Mesendoderm (in vitro differentiated cells): ENCODE results near the gene SLAMF7. TPM values are rescaled to one million over a fixed set of nuclear protein-coding genes. Genes with fewer than 3 reads are reported as not detected.
"Not testable (repeated sequence)": the region's sequence is repeated elsewhere in the genome, so short reads cannot be mapped to it uniquely, and the experiment has no call there.

Source experiments
- DNase-seq: peaks from one replicate; pipeline ENCODE4 v3.0.0; 2013
- H2AK5ac ChIP-seq: 2 replicates; pipeline ENCODE4 v1.6.1; 2013; ENCODE audit warnings: low read length, inconsistent platforms
- H2BK120ac ChIP-seq: 2 replicates; pipeline ENCODE4 v1.6.1; 2013; ENCODE audit warnings: low read depth, mild to moderate bottlenecking, low read length, moderate library complexity, mixed read lengths
- H2BK15ac ChIP-seq: replicated peaks from 2 replicates; pipeline ENCODE4 v1.6.1; 2013; ENCODE audit warnings: low read depth, mild to moderate bottlenecking, moderate library complexity
- H2BK5ac ChIP-seq: 2 replicates; pipeline ENCODE4 v1.6.1; 2013; ENCODE audit warnings: low read length, inconsistent platforms
- H3K18ac ChIP-seq: 2 replicates; pipeline ENCODE4 v1.6.1; 2013; ENCODE audit warnings: mild to moderate bottlenecking, low read length, mixed read lengths
- H3K23ac ChIP-seq: one replicate; pipeline ENCODE4 v1.6.1; 2013; ENCODE audit warnings: low read length
- H3K27ac ChIP-seq: 2 replicates; pipeline ENCODE4 v1.5.1; 2013; ENCODE audit warnings: low read depth, mild to moderate bottlenecking, inconsistent platforms, low read length, moderate library complexity
- H3K27me3 ChIP-seq: 2 replicates; pipeline ENCODE4 v1.6.1; 2013; ENCODE audit warnings: low read length, control low read depth, mild to moderate bottlenecking, inconsistent platforms; ENCODE audit not compliant: insufficient read depth, poor library complexity
- H3K36me3 ChIP-seq: 2 replicates; pipeline ENCODE4 v1.6.1; 2013; ENCODE audit warnings: low read length, inconsistent platforms; ENCODE audit not compliant: control insufficient read depth, insufficient read depth
- H3K4ac ChIP-seq: one replicate; pipeline ENCODE4 v1.6.1; 2013; ENCODE audit warnings: low read depth, mild to moderate bottlenecking, low read length, moderate library complexity
- H3K4me1 ChIP-seq: 2 replicates; pipeline ENCODE4 v1.6.1; 2013; ENCODE audit warnings: low read depth, low read length, inconsistent platforms; ENCODE audit not compliant: control insufficient read depth
- H3K4me2 ChIP-seq: 2 replicates; pipeline ENCODE4 v1.6.1; 2013; ENCODE audit warnings: low read length
- H3K4me3 ChIP-seq: 2 replicates; pipeline ENCODE4 v1.5.1; 2013; ENCODE audit warnings: mild to moderate bottlenecking, low read length
- H3K56ac ChIP-seq: one replicate; pipeline ENCODE4 v1.6.1; 2013; ENCODE audit warnings: low read length
- H3K79me1 ChIP-seq: 2 replicates; pipeline ENCODE4 v1.6.1; 2013; ENCODE audit warnings: low read length, inconsistent platforms
- H3K79me2 ChIP-seq: 2 replicates; pipeline ENCODE4 v1.6.1; 2013; ENCODE audit warnings: mild to moderate bottlenecking, low read length; ENCODE audit not compliant: control insufficient read depth, insufficient read depth
- H3K9ac ChIP-seq: 2 replicates; pipeline ENCODE4 v1.6.1; 2013; ENCODE audit warnings: low read length, inconsistent platforms
- H4K5ac ChIP-seq: one replicate; pipeline ENCODE4 v1.6.1; 2013; ENCODE audit warnings: low read length
- H4K8ac ChIP-seq: one replicate; pipeline ENCODE4 v1.6.1; 2013; ENCODE audit warnings: low read depth, mild to moderate bottlenecking, control low read depth, low read length, moderate library complexity
- WGBS: extraction: QIAGEN DNeasy Blood & Tissue Kit; methylation state at CpG from one replicate; pipeline ENCODE4 v1.1.7; 2013; ENCODE audit warnings: low lambda C conversion rate, missing lambda C conversion rate; ENCODE audit not compliant: insufficient coverage; ENCODE audit errors: extremely low coverage; 5-methylcytosine and 5-hydroxymethylcytosine counted together
- polyA plus RNA-seq, 2 experiments: library from polyadenylated mRNA; stranded (reverse); fragments of 200-250 nt; gene quantifications; one replicate each; pipeline ENCODE4 v1.2.3, GENCODE V29; 2013

Gene SLAMF7
- 0.06 TPM for polyA plus RNA-seq (2013, experiment 1 of 2)
- 0.07 TPM for polyA plus RNA-seq (2013, experiment 2 of 2)

GRCh38 chr1:160739098-160739511 lies at the start of gene SLAMF7:
SLAMF7 (plus strand) TSS chr1:160739247; CDS start chr1:160739302, 55 bp downstream.
- Histone ChIP-seq H3K36me3 (no peaks in the 10 kb centered on the region), H3K4me2 (no peak within 1 kb of the TSS), H3K18ac (no peak within 1 kb of the TSS), H4K5ac (no peak within 1 kb of the TSS), H3K79me1 (no peaks in the 10 kb centered on the region), H2BK120ac (no peak within 1 kb of the TSS), H2BK15ac (no peak within 1 kb of the TSS), H2AK5ac (no peak within 1 kb of the TSS), H3K23ac (no peak within 1 kb of the TSS), H3K27ac (no peak within 1 kb of the TSS), H3K4me1 (peaks cover 3% of the 10 kb centered on the region), H3K56ac (no peak within 1 kb of the TSS), H3K27me3 (no peaks in the 10 kb centered on the region), H2BK5ac (no peak within 1 kb of the TSS), H3K4ac (no peak within 1 kb of the TSS), H3K9ac (no peak within 1 kb of the TSS), H3K4me3 (no peak within 1 kb of the TSS), H4K8ac (no peak within 1 kb of the TSS), H3K79me2 (no peaks in the 10 kb centered on the region)
- WGBS: no CpG with 5 or more reads among the region's 5 CpGs
- DNase-seq: no peak

GRCh38 chr1:160692390-160692789 lies 46.7 kb upstream of the SLAMF7 start:
- H2AK5ac ChIP-seq, H3K4me2 ChIP-seq, H3K4ac ChIP-seq, H4K5ac ChIP-seq, H3K27me3 ChIP-seq, H3K23ac ChIP-seq, H3K4me3 ChIP-seq, H3K79me1 ChIP-seq, H2BK15ac ChIP-seq, H2BK5ac ChIP-seq, H2BK120ac ChIP-seq, H3K9ac ChIP-seq, H3K56ac ChIP-seq, H3K79me2 ChIP-seq, H3K4me1 ChIP-seq, H3K36me3 ChIP-seq, H4K8ac ChIP-seq, H3K27ac ChIP-seq, H3K18ac ChIP-seq: not testable (repeated sequence)
- WGBS: no CpG with 5 or more reads among the region's 10 CpGs
- DNase-seq: peak; percentile 28

- no peak for DNase-seq
- Histone ChIP-seq H3K79me1 (no peaks in the 10 kb centered on the region), H3K4me3 (no peak overlapping the region), H3K27ac (no peak overlapping the region), H2BK15ac (no peak overlapping the region), H3K27me3 (no peaks in the 10 kb centered on the region), H3K79me2 (no peaks in the 10 kb centered on the region), H4K8ac (no peak overlapping the region), H4K5ac (no peak overlapping the region), H3K4me2 (no peak overlapping the region), H3K9ac (no peak overlapping the region), H3K4ac (no peak overlapping the region), H3K56ac (no peak overlapping the region), H3K36me3 (no peaks in the 10 kb centered on the region), H3K18ac (no peak overlapping the region), H3K4me1 (no peaks in the 10 kb centered on the region), H3K23ac (no peak overlapping the region), H2AK5ac (no peak overlapping the region), H2BK5ac (no peak overlapping the region), H2BK120ac (no peak overlapping the region)
- WGBS: no CpG with 5 or more reads among the region's 5 CpGs
These were observed 36.9 kb upstream of the SLAMF7 start for GRCh38 chr1:160702100-160702499.

GRCh38 chr1:160704250-160704649 lies 34.8 kb upstream of the SLAMF7 start:
- H2AK5ac ChIP-seq: no peak overlapping the region
- DNase-seq: no peak
- no peak overlapping the region for H4K8ac ChIP-seq
- H2BK5ac ChIP-seq: no peak overlapping the region
- no peak overlapping the region for H3K23ac ChIP-seq
- no peaks in the 10 kb centered on the region for H3K36me3 ChIP-seq
- no peaks in the 10 kb centered on the region for H3K79me2 ChIP-seq
- no peak overlapping the region for H3K4ac ChIP-seq
- no peak overlapping the region for H3K4me3 ChIP-seq
- H3K4me2 ChIP-seq: no peak overlapping the region
- no peak overlapping the region for H3K9ac ChIP-seq
- no peak overlapping the region for H3K56ac ChIP-seq
- H3K18ac ChIP-seq: no peak overlapping the region
- no CpG with 5 or more reads among the region's 4 CpGs for WGBS
- H2BK15ac ChIP-seq: no peak overlapping the region
- H3K27ac ChIP-seq: no peak overlapping the region
- H3K27me3 ChIP-seq: no peaks in the 10 kb centered on the region
- H2BK120ac ChIP-seq: no peak overlapping the region
- no peaks in the 10 kb centered on the region for H3K4me1 ChIP-seq
- H3K79me1 ChIP-seq: no peaks in the 10 kb centered on the region
- H4K5ac ChIP-seq: no peak overlapping the region

- not testable (repeated sequence) for H2BK15ac ChIP-seq, H3K36me3 ChIP-seq, H3K56ac ChIP-seq, H2BK5ac ChIP-seq, H2BK120ac ChIP-seq, H3K27me3 ChIP-seq, H4K8ac ChIP-seq, H3K9ac ChIP-seq, H3K79me2 ChIP-seq, H2AK5ac ChIP-seq, H3K4me2 ChIP-seq, H3K4me1 ChIP-seq, H4K5ac ChIP-seq, H3K18ac ChIP-seq, H3K4ac ChIP-seq, H3K4me3 ChIP-seq, H3K23ac ChIP-seq, H3K79me1 ChIP-seq, DNase-seq, H3K27ac ChIP-seq
- WGBS: no CpG with 5 or more reads among the region's 3 CpGs
These were observed 33.8 kb upstream of the SLAMF7 start for GRCh38 chr1:160705212-160705621.

- H2AK5ac ChIP-seq: no peak overlapping the region
- H3K79me1 ChIP-seq: no peaks in the 10 kb centered on the region
- no peak overlapping the region for H2BK120ac ChIP-seq
- no peak overlapping the region for H4K8ac ChIP-seq
- H3K79me2 ChIP-seq: no peaks in the 10 kb centered on the region
- no peak overlapping the region for H3K56ac ChIP-seq
- no peak overlapping the region for H2BK5ac ChIP-seq
- H3K4ac ChIP-seq: no peak overlapping the region
- H3K4me3 ChIP-seq: no peak overlapping the region
- DNase-seq: no peak
- no peak overlapping the region for H3K23ac ChIP-seq
- no peak overlapping the region for H3K27ac ChIP-seq
- H3K27me3 ChIP-seq: no peaks in the 10 kb centered on the region
- H4K5ac ChIP-seq: no peak overlapping the region
- no peak overlapping the region for H2BK15ac ChIP-seq
- no peak overlapping the region for H3K9ac ChIP-seq
- H3K18ac ChIP-seq: no peak overlapping the region
- H3K36me3 ChIP-seq: no peaks in the 10 kb centered on the region
- H3K4me1 ChIP-seq: no peaks in the 10 kb centered on the region
- H3K4me2 ChIP-seq: no peak overlapping the region
These were observed 33.3 kb upstream of the SLAMF7 start for GRCh38 chr1:160705742-160706141.
